Measurements from ENCODE around the gene IFIT1B.

DNA sequence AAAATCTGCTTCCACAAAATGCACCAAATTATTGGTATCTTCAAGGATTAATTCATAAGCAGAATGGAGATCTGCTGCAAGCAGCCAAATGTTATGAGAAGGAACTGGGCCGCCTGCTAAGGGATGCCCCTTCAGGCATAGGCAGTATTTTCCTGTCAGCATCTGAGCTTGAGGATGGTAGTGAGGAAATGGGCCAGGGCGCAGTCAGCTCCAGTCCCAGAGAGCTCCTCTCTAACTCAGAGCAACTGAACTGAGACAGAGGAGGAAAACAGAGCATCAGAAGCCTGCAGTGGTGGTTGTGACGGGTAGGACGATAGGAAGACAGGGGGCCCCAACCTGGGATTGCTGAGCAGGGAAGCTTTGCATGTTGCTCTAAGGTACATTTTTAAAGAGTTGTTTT lies 38.0 kb upstream of the IFIT1B start:
- TF ChIP-seq, protein P1, sequence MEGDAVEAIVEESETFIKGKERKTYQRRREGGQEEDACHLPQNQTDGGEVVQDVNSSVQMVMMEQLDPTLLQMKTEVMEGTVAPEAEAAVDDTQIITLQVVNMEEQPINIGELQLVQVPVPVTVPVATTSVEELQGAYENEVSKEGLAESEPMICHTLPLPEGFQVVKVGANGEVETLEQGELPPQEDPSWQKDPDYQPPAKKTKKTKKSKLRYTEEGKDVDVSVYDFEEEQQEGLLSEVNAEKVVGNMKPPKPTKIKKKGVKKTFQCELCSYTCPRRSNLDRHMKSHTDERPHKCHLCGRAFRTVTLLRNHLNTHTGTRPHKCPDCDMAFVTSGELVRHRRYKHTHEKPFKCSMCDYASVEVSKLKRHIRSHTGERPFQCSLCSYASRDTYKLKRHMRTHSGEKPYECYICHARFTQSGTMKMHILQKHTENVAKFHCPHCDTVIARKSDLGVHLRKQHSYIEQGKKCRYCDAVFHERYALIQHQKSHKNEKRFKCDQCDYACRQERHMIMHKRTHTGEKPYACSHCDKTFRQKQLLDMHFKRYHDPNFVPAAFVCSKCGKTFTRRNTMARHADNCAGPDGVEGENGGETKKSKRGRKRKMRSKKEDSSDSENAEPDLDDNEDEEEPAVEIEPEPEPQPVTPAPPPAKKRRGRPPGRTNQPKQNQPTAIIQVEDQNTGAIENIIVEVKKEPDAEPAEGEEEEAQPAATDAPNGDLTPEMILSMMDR (IDR thresholded peaks at IDR 0.05; ENCODE audit: low read depth, low read length): no peak
- TF ChIP-seq EZH2phosphoT487 (IDR thresholded peaks at IDR 0.05; ENCODE audit: low read depth): no peak
